CD4-positive, alpha-beta T cell treated with Interleukin-6 at 100 ng/mL for 8 hours (primary cell): Measurements from ENCODE around the gene ZFYVE1.

ENCODE experiments used
- DNase-seq: peaks from one replicate; pipeline ENCODE4 v3.0.0-alpha.2; 2020; ENCODE audit warnings: mixed read lengths, low spot score

ZFYVE1 gene

GRCh38 chr14:72920008-72920407 lies 106.9 kb downstream of the ZFYVE1 start:
- no peak for DNase-seq
